SK-N-SH treated with all-trans-retinoic acid at 6 μM for 48 hours (cell line): ENCODE results near the gene ABCB1.

Experiments used
- ATAC-seq: fragments of 200-7000 bp; cut with Tn5 transposase; 3 replicates; pipeline ENCODE4 v1.9.1; 2020; ENCODE audit warnings: mild to moderate bottlenecking, moderate library complexity
- ARNTL ChIP-seq: fragments of 450-650 bp; formaldehyde crosslinking; IDR thresholded peaks from 2 replicates; pipeline ENCODE4 v1.5.0; 2020; ENCODE audit warnings: low read depth, mild to moderate bottlenecking, moderate library complexity, borderline replicate concordance
- CREB5 ChIP-seq: fragments of 250-450 bp; sonication (Bioruptor Pico); IDR thresholded peaks from 2 replicates; pipeline ENCODE4 v1.5.1; 2020; ENCODE audit warnings: low read depth, mild to moderate bottlenecking, moderate library complexity
- CSDC2 ChIP-seq: fragments of 250-450 bp; sonication (Bioruptor Pico); IDR thresholded peaks from 2 replicates; pipeline ENCODE4 v1.5.0; 2020; ENCODE audit warnings: mild to moderate bottlenecking, moderate library complexity
- CSRNP3 ChIP-seq: fragments of 250-450 bp; sonication (Bioruptor Pico); IDR thresholded peaks from 2 replicates; pipeline ENCODE4 v1.5.1; 2021; ENCODE audit warnings: mild to moderate bottlenecking, moderate library complexity
- ESRRG ChIP-seq: fragments of 250-450 bp; sonication (Bioruptor Pico); IDR thresholded peaks from 2 replicates; pipeline ENCODE4 v1.6.1; 2021; ENCODE audit warnings: mild to moderate bottlenecking
- GLIS3 ChIP-seq: fragments of 250-450 bp; sonication (Bioruptor Pico); IDR thresholded peaks from 2 replicates; pipeline ENCODE4 v1.5.0; 2020; ENCODE audit warnings: mild to moderate bottlenecking, moderate library complexity
- ISL1 ChIP-seq: fragments of 250-450 bp; sonication (Bioruptor Pico); IDR thresholded peaks from 2 replicates; pipeline ENCODE4 v2.1.2; 2022; ENCODE audit warnings: mild to moderate bottlenecking, moderate library complexity
- PATZ1 ChIP-seq: fragments of 250-450 bp; sonication (Bioruptor Pico); IDR thresholded peaks from 2 replicates; pipeline ENCODE4 v1.8.0; 2020; ENCODE audit warnings: mild to moderate bottlenecking, moderate library complexity, borderline replicate concordance
- PPARA ChIP-seq: fragments of 250-450 bp; sonication (Bioruptor Pico); IDR thresholded peaks from 2 replicates; pipeline ENCODE4 v1.5.0; 2020; ENCODE audit warnings: mild to moderate bottlenecking, borderline replicate concordance
- RARB ChIP-seq: fragments of 250-450 bp; sonication (Bioruptor Pico); IDR thresholded peaks from 2 replicates; pipeline ENCODE4 v1.8.0; 2021; ENCODE audit warnings: mild to moderate bottlenecking, moderate library complexity
- SNAI2 ChIP-seq: fragments of 250-450 bp; sonication (Bioruptor Pico); IDR thresholded peaks from 2 replicates; pipeline ENCODE4 v1.5.0; 2020; ENCODE audit warnings: mild to moderate bottlenecking, moderate library complexity
- TCF4 ChIP-seq: fragments of 250-450 bp; sonication (Bioruptor Pico); IDR thresholded peaks from 2 replicates; pipeline ENCODE4 v1.8.0; 2021; ENCODE audit warnings: mild to moderate bottlenecking, moderate library complexity, borderline replicate concordance
- TOX ChIP-seq: fragments of 250-450 bp; sonication (Bioruptor Pico); IDR thresholded peaks from 2 replicates; pipeline ENCODE4 v1.8.0; 2021; ENCODE audit warnings: mild to moderate bottlenecking, moderate library complexity, borderline replicate concordance
- TSHZ2 ChIP-seq: fragments of 250-450 bp; sonication (Bioruptor Pico); IDR thresholded peaks from 2 replicates; pipeline ENCODE4 v1.5.0; 2020; ENCODE audit warnings: mild to moderate bottlenecking, moderate library complexity
- ZFP30 ChIP-seq: fragments of 450-650 bp; formaldehyde crosslinking; IDR thresholded peaks from 2 replicates; pipeline ENCODE4 v1.5.0; 2022; ENCODE audit warnings: mild to moderate bottlenecking, moderate library complexity
- ZNF565 ChIP-seq: fragments of 450-650 bp; formaldehyde crosslinking; conservative IDR thresholded peaks from 2 replicates; pipeline ENCODE4 v1.5.0; 2020; ENCODE audit warnings: low read depth, mild to moderate bottlenecking, moderate library complexity
- ZNF8 ChIP-seq: fragments of 450-650 bp; formaldehyde crosslinking; IDR thresholded peaks from 2 replicates; pipeline ENCODE4 v1.5.0; 2020; ENCODE audit warnings: mild to moderate bottlenecking, moderate library complexity

ABCB1 gene

GRCh38 chr7:87596136-87596535, 4.5 kb downstream of the ABCB1 start:
- peak; percentile 83 for TF ChIP-seq ISL1 (CRISPR knock-in tag)
- no peak for TF ChIP-seq CSDC2
- no peak for TF ChIP-seq SNAI2 (CRISPR knock-in tag)
- TF ChIP-seq CREB5 (CRISPR knock-in tag): 0 out of 2 replicates have a peak, but pooled peaks have one; percentile 29
- peak; percentile 76 for TF ChIP-seq TCF4
- TF ChIP-seq ZNF565: no peak
- peak; percentile 93 for TF ChIP-seq TSHZ2
- no peak for TF ChIP-seq ARNTL (CRISPR knock-in tag)
- peak; percentile 79; the same call in 1 of the 2 replicates for TF ChIP-seq CSRNP3 (CRISPR knock-in tag)
- TF ChIP-seq ZNF8 (CRISPR knock-in tag): no peak
- ATAC-seq: no peak

GRCh38 chr7:87592300-87592699, 8.4 kb downstream of the ABCB1 start:
- TF ChIP-seq RARB: no peak
- TF ChIP-seq ESRRG: no peak
- no peak for TF ChIP-seq ISL1 (CRISPR knock-in tag)
- no peak for TF ChIP-seq CREB5 (CRISPR knock-in tag)
- TF ChIP-seq PPARA: no peak
- no peak for TF ChIP-seq ARNTL (CRISPR knock-in tag)
- TF ChIP-seq PATZ1: no peak
- no peak for TF ChIP-seq GLIS3 (CRISPR knock-in tag)
- no peak for TF ChIP-seq ZNF8 (CRISPR knock-in tag)
- TF ChIP-seq TSHZ2: no peak
- no peak for TF ChIP-seq ZNF565
- no peak for TF ChIP-seq ZFP30 (CRISPR knock-in tag)
- TF ChIP-seq TOX (CRISPR knock-in tag): no peak
- ATAC-seq: no peak

- TF ChIP-seq ZFP30 (CRISPR knock-in tag): no peak
- no peak for TF ChIP-seq TOX (CRISPR knock-in tag)
- TF ChIP-seq TSHZ2: no peak
- no peak for ATAC-seq
Observed at GRCh38 chr7:87591211-87591610, 9.5 kb downstream of the ABCB1 start.
